ENCODE data around the gene CHPT1. TPM values are rescaled to one million over a fixed set of nuclear protein-coding genes. Genes with fewer than 3 reads are reported as not detected.
"Not testable (repeated sequence)": the region's sequence is repeated elsewhere in the genome, so short reads cannot be mapped to it uniquely, and the experiment has no call there.

The CHPT1 gene
- total and polyA plus RNA-seq, 2 donors from 2014 or later: 32.1 to 65.5 TPM

GRCh38 chr12:101654442-101654841 is 43.0 kb upstream of the CHPT1 start:
- Histone ChIP-seq H3K27me3 (ENCODE audit: control insufficient read depth, insufficient read depth, low read length) (no peaks in the 10 kb centered on the region), H3K4me3 (ENCODE audit: low read length in 3 of 3) (no peak overlapping the region), H3K4me1 (ENCODE audit: control insufficient read depth in 2 of 3, insufficient read depth in 2 of 3, low read depth in 1 of 3, low read length in 3 of 3) (no peaks in the 10 kb centered on the region), H3K9ac (ENCODE audit: low read length in 3 of 3) (no peak overlapping the region), H3K27ac (ENCODE audit: low read depth in 2 of 2, low read length in 2 of 2) (no peak overlapping the region), H3K9me3 (ENCODE audit: control insufficient read depth in 2 of 3, insufficient read depth in 1 of 3, low read length in 3 of 3) (no peaks in the 10 kb centered on the region), H3K36me3 (ENCODE audit: control insufficient read depth in 2 of 3, insufficient read depth in 3 of 3, low read length in 3 of 3) (no peaks in the 10 kb centered on the region)
- intact Hi-C loops (cut with DNase I): no loop called here
- FAIRE-seq (no peak), DNase-seq (no peak)
- no peak for TF ChIP-seq CTCF (IDR thresholded peaks at IDR 0.05; ENCODE audit: borderline replicate concordance, extremely low read depth, insufficient read depth)

GRCh38 chr12:101655393-101655792 is 42.0 kb upstream of the CHPT1 start:
- Histone ChIP-seq H3K4me3 (ENCODE audit: low read length in 3 of 3) (no peak overlapping the region), H3K9me3 (ENCODE audit: control insufficient read depth in 2 of 3, insufficient read depth in 1 of 3, low read length in 3 of 3) (no peaks in the 10 kb centered on the region), H3K4me1 (ENCODE audit: control insufficient read depth in 2 of 3, insufficient read depth in 2 of 3, low read depth in 1 of 3, low read length in 3 of 3) (no peaks in the 10 kb centered on the region), H3K27ac (ENCODE audit: low read depth in 2 of 2, low read length in 2 of 2) (no peak overlapping the region), H3K27me3 (ENCODE audit: control insufficient read depth, insufficient read depth, low read length) (no peaks in the 10 kb centered on the region), H3K36me3 (ENCODE audit: control insufficient read depth in 2 of 3, insufficient read depth in 3 of 3, low read length in 3 of 3) (no peaks in the 10 kb centered on the region), H3K9ac (ENCODE audit: low read length in 3 of 3) (no peak overlapping the region)
- intact Hi-C loops (cut with DNase I): no loop called here
- FAIRE-seq (no peak), DNase-seq (no peak)
- TF ChIP-seq CTCF (IDR thresholded peaks at IDR 0.05; ENCODE audit: borderline replicate concordance, extremely low read depth, insufficient read depth): no peak

GRCh38 chr12:101660662-101661061 is 36.8 kb upstream of the CHPT1 start:
- H3K9me3 ChIP-seq (ENCODE audit: control insufficient read depth in 2 of 3, insufficient read depth in 1 of 3, low read length in 3 of 3); intact Hi-C loops (cut with DNase I); H3K4me3 ChIP-seq (ENCODE audit: low read length in 3 of 3); H3K9ac ChIP-seq (ENCODE audit: low read length in 3 of 3); H3K36me3 ChIP-seq (ENCODE audit: control insufficient read depth in 2 of 3, insufficient read depth in 3 of 3, low read length in 3 of 3); FAIRE-seq; H3K27ac ChIP-seq (ENCODE audit: low read depth in 2 of 2, low read length in 2 of 2); DNase-seq; H3K27me3 ChIP-seq (ENCODE audit: control insufficient read depth, insufficient read depth, low read length); H3K4me1 ChIP-seq (ENCODE audit: control insufficient read depth in 2 of 3, insufficient read depth in 2 of 3, low read depth in 1 of 3, low read length in 3 of 3): not testable (repeated sequence)

- DNase-seq: no peak
- TF ChIP-seq CTCF (IDR thresholded peaks at IDR 0.05; ENCODE audit: borderline replicate concordance, extremely low read depth, insufficient read depth): no peak
- H3K9ac ChIP-seq (ENCODE audit: low read length in 3 of 3): no peak overlapping the region
- no peaks in the 10 kb centered on the region for H3K27me3 ChIP-seq (ENCODE audit: control insufficient read depth, insufficient read depth, low read length)
- no peaks in the 10 kb centered on the region for H3K9me3 ChIP-seq (ENCODE audit: control insufficient read depth in 2 of 3, insufficient read depth in 1 of 3, low read length in 3 of 3)
- H3K4me1 ChIP-seq (ENCODE audit: control insufficient read depth in 2 of 3, insufficient read depth in 2 of 3, low read depth in 1 of 3, low read length in 3 of 3): no peaks in the 10 kb centered on the region
- H3K27ac ChIP-seq (ENCODE audit: low read depth in 2 of 2, low read length in 2 of 2): no peak overlapping the region
- no peak for FAIRE-seq
- no peak overlapping the region for H3K4me3 ChIP-seq (ENCODE audit: low read length in 3 of 3)
- H3K36me3 ChIP-seq (ENCODE audit: control insufficient read depth in 2 of 3, insufficient read depth in 3 of 3, low read length in 3 of 3): no peaks in the 10 kb centered on the region
- intact Hi-C loops (cut with DNase I): no loop called here
Measured at GRCh38 chr12:101663298-101663697, 34.1 kb upstream of the CHPT1 start.
